ENCODE results near the gene GASK1B. TPM values are rescaled to one million over a fixed set of nuclear protein-coding genes. Genes with fewer than 3 reads are reported as not detected.

GASK1B gene
- total and polyA plus RNA-seq, 2 of the 13 experiments (the other 11 are each of a cell fraction or from before 2014, with no cell fraction given) = 29.1 to 40.4 TPM

DNA sequence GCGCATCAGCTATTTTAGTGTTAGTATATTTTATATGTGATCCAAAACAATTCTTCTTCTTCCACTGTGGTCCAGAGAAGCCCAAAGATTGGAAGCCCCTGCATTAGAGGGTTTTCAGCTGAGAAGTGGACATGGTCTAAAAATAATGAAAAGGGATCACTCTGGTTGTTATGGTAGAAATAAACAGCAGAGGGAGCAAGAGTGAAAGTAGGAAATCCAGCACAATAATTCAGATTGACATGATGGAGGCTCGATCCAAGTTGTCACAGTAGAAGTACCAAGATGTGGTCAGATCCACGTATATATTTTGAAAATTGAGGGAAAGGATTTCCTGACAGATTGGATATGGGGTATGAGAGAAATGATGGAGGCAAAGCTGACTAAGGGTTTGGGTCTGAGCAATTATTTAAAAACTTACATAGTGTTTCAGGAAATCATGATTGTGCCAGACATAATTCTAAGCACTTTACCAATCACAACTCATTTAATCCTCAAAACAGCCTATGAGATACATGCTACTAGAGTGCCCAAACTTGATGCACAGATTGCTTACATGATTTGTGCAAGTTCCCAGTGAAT is 20.4 kb upstream of the GASK1B start (continued):
- TF ChIP-seq, protein P1, sequence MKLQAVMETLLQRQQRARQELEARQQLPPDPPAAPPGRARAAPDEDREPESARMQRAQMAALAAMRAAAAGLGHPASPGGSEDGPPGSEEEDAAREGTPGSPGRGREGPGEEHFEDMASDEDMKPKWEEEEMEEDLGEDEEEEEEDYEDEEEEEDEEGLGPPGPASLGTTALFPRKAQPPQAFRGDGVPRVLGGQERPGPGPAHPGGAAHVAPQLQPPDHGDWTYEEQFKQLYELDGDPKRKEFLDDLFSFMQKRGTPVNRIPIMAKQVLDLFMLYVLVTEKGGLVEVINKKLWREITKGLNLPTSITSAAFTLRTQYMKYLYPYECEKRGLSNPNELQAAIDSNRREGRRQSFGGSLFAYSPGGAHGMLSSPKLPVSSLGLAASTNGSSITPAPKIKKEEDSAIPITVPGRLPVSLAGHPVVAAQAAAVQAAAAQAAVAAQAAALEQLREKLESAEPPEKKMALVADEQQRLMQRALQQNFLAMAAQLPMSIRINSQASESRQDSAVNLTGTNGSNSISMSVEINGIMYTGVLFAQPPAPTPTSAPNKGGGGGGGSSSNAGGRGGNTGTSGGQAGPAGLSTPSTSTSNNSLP (IDR thresholded peaks at IDR 0.05; ENCODE audit: low read depth, low read length) = 0 out of 2 replicates have a peak, but pooled peaks have one; percentile 35
- TF ChIP-seq SMYD3 (CRISPR knock-in tag; IDR thresholded peaks at IDR 0.05) (no peak), ZNF496 (CRISPR knock-in tag; IDR thresholded peaks at IDR 0.05; ENCODE audit: insufficient replicate concordance) (no peak), ZNF746 (CRISPR knock-in tag; IDR thresholded peaks at IDR 0.05) (no peak), PHF20 (CRISPR knock-in tag; IDR thresholded peaks at IDR 0.05) (no peak), ZNF207 (IDR thresholded peaks at IDR 0.05; ENCODE audit: borderline replicate concordance) (no peak), MAFK (conservative IDR thresholded peaks at IDR 0.05 in 1 of 2, IDR thresholded peaks at IDR 0.05 in 1 of 2; ENCODE audit: low read length in 2 of 2) (peak in 1 of 2 experiments; percentile 31; a peak in 1 of 4 replicates)
- TF ChIP-seq, protein P2, sequence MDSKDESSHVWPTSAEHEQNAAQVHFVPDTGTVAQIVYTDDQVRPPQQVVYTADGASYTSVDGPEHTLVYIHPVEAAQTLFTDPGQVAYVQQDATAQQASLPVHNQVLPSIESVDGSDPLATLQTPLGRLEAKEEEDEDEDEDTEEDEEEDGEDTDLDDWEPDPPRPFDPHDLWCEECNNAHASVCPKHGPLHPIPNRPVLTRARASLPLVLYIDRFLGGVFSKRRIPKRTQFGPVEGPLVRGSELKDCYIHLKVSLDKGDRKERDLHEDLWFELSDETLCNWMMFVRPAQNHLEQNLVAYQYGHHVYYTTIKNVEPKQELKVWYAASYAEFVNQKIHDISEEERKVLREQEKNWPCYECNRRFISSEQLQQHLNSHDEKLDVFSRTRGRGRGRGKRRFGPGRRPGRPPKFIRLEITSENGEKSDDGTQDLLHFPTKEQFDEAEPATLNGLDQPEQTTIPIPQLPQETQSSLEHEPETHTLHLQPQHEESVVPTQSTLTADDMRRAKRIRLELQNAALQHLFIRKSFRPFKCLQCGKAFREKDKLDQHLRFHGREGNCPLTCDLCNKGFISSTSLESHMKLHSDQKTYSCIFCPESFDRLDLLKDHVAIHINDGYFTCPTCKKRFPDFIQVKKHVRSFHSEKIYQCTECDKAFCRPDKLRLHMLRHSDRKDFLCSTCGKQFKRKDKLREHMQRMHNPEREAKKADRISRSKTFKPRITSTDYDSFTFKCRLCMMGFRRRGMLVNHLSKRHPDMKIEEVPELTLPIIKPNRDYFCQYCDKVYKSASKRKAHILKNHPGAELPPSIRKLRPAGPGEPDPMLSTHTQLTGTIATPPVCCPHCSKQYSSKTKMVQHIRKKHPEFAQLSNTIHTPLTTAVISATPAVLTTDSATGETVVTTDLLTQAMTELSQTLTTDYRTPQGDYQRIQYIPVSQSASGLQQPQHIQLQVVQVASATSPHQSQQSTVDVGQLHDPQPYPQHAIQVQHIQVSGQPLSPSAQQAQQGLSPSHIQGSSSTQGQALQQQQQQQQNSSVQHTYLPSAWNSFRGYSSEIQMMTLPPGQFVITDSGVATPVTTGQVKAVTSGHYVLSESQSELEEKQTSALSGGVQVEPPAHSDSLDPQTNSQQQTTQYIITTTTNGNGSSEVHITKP (CRISPR knock-in tag; IDR thresholded peaks at IDR 0.05; ENCODE audit: low read depth) = no peak
